Lower lobe of right lung (tissue), 2 donors: Measurements from ENCODE around the gene ANKEF1. TPM values are rescaled to one million over a fixed set of nuclear protein-coding genes. Genes with fewer than 3 reads are reported as not detected.
"Not testable (repeated sequence)": the region's sequence is repeated elsewhere in the genome, so short reads cannot be mapped to it uniquely, and the experiment has no call there.

Experiments
- ATAC-seq, 2 donors: fragments of 200-7000 bp; cut with Tn5 transposase; one replicate each; pipeline ENCODE4 v1.9.1; 2020 to 2022; ENCODE audit warnings: mild to moderate bottlenecking in 2 of 2, moderate library complexity in 2 of 2
- DNase-seq: peaks from one replicate; pipeline ENCODE4 v3.0.0-alpha.2; 2020
- H3K27ac ChIP-seq: fragments of 200-600 bp; one replicate; pipeline ENCODE4 v1.8.0; 2022
- H3K27me3 ChIP-seq: fragments of 200-600 bp; one replicate; pipeline ENCODE4 v1.8.0; 2022; ENCODE audit warnings: low read depth
- H3K36me3 ChIP-seq: fragments of 200-600 bp; one replicate; pipeline ENCODE4 v1.8.0; 2022; ENCODE audit warnings: mild to moderate bottlenecking
- H3K4me1 ChIP-seq: fragments of 200-600 bp; one replicate; pipeline ENCODE4 v1.8.0; 2022
- H3K4me3 ChIP-seq: fragments of 200-600 bp; one replicate; pipeline ENCODE4 v1.8.0; 2022; ENCODE audit warnings: mild to moderate bottlenecking
- H3K9me3 ChIP-seq: fragments of 200-600 bp; one replicate; pipeline ENCODE4 v1.8.0; 2022
- CTCF ChIP-seq: fragments of 200-600 bp; IDR thresholded peaks from one replicate; pipeline ENCODE4 v1.8.0; 2022; ENCODE audit warnings: antibody characterized with exemption, mild to moderate bottlenecking
- intact Hi-C: fragments of 100-400 bp; cut with DNase I; formaldehyde crosslinking; loops from one replicate; pipeline ENCODE4 v1.11.0; 2022
- total RNA-seq: library from RNA; stranded (reverse); fragmentation: NEBNext Ultra II Directional; extraction: Animal tissue kit (Norgen Biotek cat#: 25700); gene quantifications from one replicate; pipeline ENCODE4 v1.2.1, GENCODE V29; 2021
- donor health status: DM: no; HTN: yes; CAD: no; lungs with severe emphysema.

Gene ANKEF1
- total RNA-seq, 1 donor from 2014 or later = 3.8 TPM

- H3K9me3 ChIP-seq = no peaks in the 10 kb centered on the region
- no peaks in the 10 kb centered on the region for H3K4me1 ChIP-seq
- H3K27ac ChIP-seq = no peak overlapping the region
- no peak for DNase-seq
- no peak for ATAC-seq
- intact Hi-C loops = no loop called here
- H3K27me3 ChIP-seq = no peaks in the 10 kb centered on the region
- H3K4me3 ChIP-seq = no peak overlapping the region
- H3K36me3 ChIP-seq = no peaks in the 10 kb centered on the region
- TF ChIP-seq CTCF = no peak
Measured at GRCh38 chr20:10012464-10012863, 22.3 kb upstream of the ANKEF1 start.

- no peak for TF ChIP-seq CTCF
- intact Hi-C loops = no loop called here
- Histone ChIP-seq H3K27me3 (no peaks in the 10 kb centered on the region), H3K9me3 (no peaks in the 10 kb centered on the region), H3K4me1 (no peaks in the 10 kb centered on the region), H3K4me3 (no peak overlapping the region), H3K36me3 (no peaks in the 10 kb centered on the region), H3K27ac (no peak overlapping the region)
- no peak for DNase-seq
- ATAC-seq = no peak
Measured at GRCh38 chr20:10014431-10014830, 20.4 kb upstream of the ANKEF1 start.

GRCh38 chr20:10020937-10021336, 13.8 kb upstream of the ANKEF1 start:
- DNase-seq = no peak
- Histone ChIP-seq H3K27me3 (no peaks in the 10 kb centered on the region), H3K4me1 (peaks cover 4% of the 10 kb centered on the region), H3K27ac (no peak overlapping the region), H3K9me3 (no peaks in the 10 kb centered on the region), H3K36me3 (no peaks in the 10 kb centered on the region), H3K4me3 (no peak overlapping the region)
- peak; percentile 56 to 90 for ATAC-seq
- intact Hi-C loops = no loop called here
- TF ChIP-seq CTCF = no peak

GRCh38 chr20:10022625-10023024, 12.2 kb upstream of the ANKEF1 start:
- no peak for DNase-seq
- intact Hi-C loops = no loop called here

GRCh38 chr20:10023911-10024310, 10.9 kb upstream of the ANKEF1 start:
- no peak for DNase-seq
- Histone ChIP-seq H3K9me3 (no peaks in the 10 kb centered on the region), H3K27ac (no peak overlapping the region), H3K36me3 (no peaks in the 10 kb centered on the region), H3K4me3 (no peak overlapping the region), H3K27me3 (no peaks in the 10 kb centered on the region), H3K4me1 (peaks cover 4% of the 10 kb centered on the region)
- ATAC-seq = no peak
- TF ChIP-seq CTCF = no peak
- intact Hi-C loops = no loop called here

More at GRCh38 chr20:10022625-10023024, 12.2 kb upstream of the ANKEF1 start:
- Histone ChIP-seq H3K4me3 (no peak overlapping the region), H3K27me3 (no peaks in the 10 kb centered on the region), H3K36me3 (no peaks in the 10 kb centered on the region), H3K4me1 (peaks cover 4% of the 10 kb centered on the region), H3K9me3 (no peaks in the 10 kb centered on the region), H3K27ac (no peak overlapping the region)
- TF ChIP-seq CTCF = no peak
- ATAC-seq = no peak

- H3K4me1 ChIP-seq, ATAC-seq, H3K36me3 ChIP-seq, H3K27me3 ChIP-seq, H3K27ac ChIP-seq, H3K9me3 ChIP-seq, H3K4me3 ChIP-seq, DNase-seq, intact Hi-C loops: not testable (repeated sequence)
Measured at GRCh38 chr20:10031451-10032215, 3.2 kb upstream of the ANKEF1 start.

GRCh38 chr20:10032269-10032668, 2.5 kb upstream of the ANKEF1 start:
- H3K27me3 ChIP-seq, H3K36me3 ChIP-seq, H3K4me3 ChIP-seq, H3K9me3 ChIP-seq, DNase-seq, H3K4me1 ChIP-seq, intact Hi-C loops, H3K27ac ChIP-seq, ATAC-seq: not testable (repeated sequence)
